ENCODE results near the gene RTCA.
"Not testable (repeated sequence)": the region's sequence is repeated elsewhere in the genome, so short reads cannot be mapped to it uniquely, and the experiment has no call there.

Gene RTCA

DNA sequence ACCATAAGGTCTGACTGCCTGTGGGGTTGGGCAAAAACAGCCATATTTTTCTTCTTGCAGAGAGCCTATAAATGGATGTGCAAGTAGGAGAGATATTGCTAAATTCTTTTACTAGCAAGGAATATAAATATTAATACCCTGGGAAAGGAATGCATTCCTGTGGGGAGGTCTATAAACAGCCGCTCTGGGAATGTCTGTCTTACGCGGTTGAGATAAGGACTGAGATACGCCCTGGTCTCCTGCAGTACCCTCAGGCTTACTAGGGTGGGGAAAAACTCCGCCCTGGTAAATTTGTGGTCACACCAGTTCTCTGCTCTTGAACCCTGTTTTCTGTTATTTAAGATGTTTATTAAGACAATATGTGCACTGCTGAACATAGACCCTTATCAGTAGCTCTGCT lies 1.9 kb upstream of the RTCA start:
- DNase-seq = not testable (repeated sequence)

DNA sequence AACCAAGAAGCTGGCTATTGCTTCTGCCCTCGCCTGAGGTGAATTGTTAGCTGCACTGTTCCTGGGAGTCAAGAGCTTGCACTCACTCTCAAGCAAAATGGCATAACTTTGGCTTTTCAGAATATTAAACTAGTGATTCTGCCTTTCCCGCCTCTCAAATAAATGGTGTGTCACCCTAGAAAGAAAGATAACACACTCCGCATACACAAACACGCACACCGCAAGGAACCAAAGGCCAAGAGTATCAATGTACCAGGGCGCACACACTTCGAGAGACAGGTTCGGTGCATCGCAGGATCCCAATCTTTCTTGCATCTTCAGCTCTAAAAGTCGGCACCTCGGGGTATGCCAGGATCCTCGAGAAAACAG lies 470 bp upstream of the RTCA start:
- DNase-seq = no peak

DNA sequence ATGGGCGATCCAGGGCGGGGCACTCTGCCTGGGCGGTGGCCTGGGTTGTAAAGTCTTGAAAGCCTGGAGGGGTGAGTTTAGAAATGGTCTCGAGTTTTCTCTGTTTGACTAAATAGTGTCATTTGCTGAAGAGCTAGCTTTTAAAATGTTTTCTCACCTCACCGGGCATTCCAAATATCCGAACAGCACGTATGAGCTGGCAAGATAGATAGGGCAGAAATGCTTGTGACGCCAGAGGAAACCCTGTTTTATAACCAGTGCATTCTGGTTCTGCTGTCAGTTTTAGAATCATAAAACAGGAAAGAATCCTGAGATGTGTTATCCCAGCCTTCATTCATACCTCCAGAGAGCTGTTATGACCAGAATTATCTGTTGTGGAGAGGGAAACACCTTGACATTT lies 725 bp downstream of the RTCA start:
- no peak for DNase-seq

DNA sequence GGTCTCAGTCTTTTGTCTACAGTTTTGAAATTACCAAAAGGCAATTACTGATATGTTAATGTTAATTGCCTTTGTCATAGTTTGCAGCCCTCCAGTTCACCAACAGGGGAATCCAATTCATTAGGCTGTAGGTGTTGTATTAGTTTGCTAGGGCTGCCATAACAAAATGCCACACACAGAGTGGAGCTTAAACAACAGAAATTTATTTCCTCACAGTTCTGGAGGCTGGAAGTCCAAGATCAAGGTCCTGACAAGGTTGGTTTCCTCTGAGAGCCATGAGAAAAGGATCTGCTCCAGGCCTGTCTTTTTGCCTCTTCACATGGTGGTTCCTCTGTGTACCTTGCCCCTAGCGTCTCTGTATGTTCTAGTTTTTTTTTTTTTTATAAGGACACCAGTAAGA lies 1.3 kb downstream of the RTCA start:
- no peak for DNase-seq

DNA sequence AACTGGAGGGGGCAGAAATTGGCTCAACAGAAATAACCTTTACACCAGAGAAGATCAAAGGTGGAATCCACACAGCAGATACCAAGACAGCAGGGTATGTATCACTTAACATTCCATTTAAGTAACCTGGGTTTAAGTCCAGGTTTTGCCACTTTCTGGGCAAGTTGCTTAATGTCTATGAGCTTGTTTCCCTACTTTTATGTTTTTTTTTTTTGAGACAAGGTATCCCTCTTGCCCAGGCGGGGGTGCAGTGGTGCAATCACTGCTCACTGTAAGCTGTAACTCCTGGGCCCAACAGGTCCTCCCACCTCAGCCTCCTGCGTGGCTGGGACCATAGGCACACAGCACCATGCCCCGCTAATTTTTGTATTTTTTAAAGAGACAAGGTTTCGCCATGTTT lies 2.2 kb downstream of the RTCA start:
- DNase-seq = no peak

DNA sequence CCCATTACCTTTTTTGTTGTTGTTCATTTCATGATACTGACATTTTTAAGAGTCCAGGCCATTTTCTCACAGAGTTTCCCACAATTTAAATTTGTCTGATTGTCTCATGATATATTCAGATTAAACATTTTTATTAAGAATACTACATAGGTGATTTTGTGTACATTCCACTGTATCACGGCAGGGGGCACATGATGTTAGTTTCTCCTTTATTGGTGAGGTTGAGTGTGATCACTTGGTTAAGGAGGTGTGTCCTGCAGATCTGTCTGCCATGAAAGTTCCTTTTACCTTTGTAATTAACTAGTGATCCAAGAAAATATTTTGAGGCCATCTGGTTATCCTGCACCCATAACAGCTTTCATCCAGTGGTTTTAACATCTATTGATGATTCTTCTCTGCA lies 11.8 kb downstream of the RTCA start:
- peak; percentile 12 to 62 for DNase-seq

DNA sequence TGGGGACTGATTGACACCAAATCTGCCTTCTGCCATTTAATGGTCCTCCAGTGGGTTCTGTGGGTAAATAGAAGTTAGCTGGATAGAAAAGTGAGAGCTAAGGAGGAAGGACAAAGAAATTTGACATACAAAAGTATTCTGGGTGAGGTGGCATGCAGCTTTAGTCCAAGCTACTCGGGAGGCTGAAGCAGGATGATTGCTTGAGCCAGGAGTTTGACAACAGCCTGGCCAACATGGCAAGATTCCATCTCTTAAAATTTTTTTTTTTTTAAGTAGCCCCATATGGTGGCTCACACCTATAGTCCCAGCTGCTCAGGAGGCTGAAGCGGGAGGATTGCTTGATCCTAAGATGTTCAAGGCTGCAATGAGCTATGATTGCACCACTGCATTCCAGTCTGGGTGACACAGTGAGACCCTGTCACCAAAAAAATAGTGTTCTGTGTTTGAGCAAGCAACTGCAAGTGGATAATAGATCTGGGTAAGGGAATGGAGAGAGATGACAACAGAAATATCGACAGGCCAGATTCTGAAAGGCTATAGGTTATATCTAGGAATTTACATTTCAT lies 13.4 kb downstream of the RTCA start:
- no peak for DNase-seq

DNA sequence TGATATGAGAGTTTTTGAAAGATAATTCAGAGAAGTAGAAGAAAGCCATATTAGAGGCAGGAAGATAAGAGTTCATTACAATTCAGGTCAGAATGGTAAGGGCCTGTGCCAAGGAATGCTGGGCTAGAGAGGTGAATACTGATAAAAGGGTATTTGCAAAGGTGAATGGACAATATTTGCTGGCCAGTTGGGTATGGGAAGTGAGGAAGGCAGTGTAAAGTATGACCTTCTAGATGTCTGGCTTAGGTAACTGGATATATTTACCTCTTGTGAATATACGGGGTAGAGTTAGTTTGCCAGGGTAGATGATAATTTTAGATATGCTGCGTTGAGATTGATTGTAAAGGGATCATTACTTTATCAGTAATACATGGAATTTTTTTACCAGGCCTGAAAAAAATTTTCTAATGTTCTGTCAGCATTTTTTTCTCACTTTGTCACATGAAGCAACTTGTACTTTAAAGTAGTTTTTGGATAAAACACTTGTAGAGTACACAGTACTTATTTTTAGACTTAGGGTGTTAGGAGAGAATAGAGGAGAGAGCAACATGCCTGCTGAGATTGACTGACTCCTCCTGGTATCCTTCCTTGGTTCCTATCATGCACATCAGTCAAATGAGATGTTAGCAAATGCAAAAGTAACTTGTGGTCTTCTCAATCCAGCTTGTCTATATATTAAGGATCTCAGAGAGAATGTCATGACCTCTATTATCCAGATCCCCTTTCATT lies 14.1 kb downstream of the RTCA start:
- DNase-seq = no peak

DNA sequence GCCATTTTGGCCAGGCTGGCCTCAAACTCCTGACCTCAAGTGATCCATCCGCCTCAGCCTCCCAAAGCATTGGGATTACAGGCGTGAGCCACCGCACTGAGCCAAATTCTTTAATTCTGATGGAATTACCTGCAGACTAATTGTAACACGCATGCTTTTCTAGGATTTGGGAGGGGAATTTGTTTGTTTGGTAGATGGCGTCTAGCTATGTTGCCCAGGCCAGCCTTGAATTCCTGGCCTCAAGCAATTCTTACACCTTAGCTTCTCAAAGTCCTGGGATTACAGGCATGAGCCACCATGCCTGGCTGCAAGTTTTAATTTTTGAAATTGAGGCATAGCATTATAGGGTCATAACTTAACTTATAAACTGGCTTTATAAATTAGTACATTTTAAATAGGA lies 18.6 kb downstream of the RTCA start:
- no peak for DNase-seq

DNA sequence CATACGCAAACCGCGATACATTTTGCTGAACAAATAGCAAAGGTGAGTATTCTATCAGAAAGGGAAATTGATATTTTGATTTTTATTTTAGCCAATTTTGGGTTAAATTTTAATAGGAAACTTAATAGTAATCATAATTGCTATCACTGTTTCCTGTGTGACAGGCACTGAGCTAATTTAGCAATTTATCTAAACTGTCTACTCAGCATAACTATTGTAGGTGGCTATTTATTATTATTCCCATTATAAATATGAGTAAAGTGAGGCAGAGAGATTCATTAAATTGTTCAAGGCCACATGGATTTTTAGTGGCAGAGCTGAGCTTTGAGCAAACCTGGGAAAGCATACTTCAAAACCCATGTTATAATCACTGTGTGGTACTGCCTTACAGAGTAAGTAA lies 21.1 kb downstream of the RTCA start:
- no peak for DNase-seq

DNA sequence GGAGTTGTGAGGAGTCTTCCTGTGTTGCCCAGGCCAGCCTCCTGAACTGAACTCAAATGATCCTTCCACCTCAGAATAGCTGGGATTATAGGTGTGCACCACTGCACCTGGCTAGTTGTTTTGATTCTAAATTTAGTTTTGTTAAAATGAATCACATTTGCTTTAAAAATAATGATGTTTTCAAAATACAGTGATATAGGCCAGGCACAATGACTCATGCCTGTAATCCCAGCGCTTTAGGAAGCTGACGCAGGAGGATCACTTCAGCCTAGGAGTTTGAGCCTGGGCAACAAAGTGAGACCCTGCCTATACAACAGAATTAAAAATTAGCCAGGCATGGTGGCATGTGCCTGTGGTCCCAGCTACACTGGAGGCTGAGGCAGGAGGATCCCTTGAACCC lies 24.3 kb downstream of the RTCA start:
- DNase-seq = no peak

DNA sequence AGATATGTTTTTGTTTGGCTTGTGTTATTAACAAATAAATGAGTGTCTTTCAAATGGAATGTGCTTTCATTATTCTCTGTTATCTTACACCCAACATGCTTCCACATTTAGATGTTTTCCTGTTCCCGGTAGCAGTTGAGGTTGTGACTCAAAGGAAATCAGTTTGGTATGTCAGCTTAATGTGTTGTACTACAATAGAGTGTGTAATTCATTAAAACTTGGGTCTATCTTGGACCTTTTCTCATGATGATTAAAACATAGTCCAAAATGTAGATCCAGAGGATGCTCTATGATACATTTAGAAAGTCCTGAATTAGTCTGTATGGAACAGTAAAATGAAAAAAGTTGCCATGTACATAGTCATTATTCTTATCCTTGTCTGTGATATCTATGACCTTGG lies 26.7 kb downstream of the RTCA start:
- no peak for DNase-seq

DNA sequence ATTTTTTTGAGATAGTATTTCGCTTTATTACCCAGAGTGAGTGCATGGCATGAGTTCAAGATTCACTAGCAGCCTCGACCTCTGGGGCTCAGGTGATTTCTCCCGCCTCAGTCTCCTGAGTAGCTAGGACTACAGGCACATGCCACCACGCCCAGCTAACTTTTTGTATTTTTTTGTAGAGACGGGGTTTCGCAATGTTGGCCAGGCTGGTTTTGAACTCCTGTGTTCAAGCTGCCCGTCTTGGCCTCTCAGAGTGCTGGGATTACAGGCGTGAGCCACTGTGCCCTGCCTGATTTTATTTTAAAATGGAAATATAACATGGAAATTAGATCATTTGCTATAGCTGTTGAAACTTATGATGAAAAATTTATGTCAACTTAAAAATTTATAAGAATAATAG lies 30.1 kb downstream of the RTCA start:
- DNase-seq = no peak

DNA sequence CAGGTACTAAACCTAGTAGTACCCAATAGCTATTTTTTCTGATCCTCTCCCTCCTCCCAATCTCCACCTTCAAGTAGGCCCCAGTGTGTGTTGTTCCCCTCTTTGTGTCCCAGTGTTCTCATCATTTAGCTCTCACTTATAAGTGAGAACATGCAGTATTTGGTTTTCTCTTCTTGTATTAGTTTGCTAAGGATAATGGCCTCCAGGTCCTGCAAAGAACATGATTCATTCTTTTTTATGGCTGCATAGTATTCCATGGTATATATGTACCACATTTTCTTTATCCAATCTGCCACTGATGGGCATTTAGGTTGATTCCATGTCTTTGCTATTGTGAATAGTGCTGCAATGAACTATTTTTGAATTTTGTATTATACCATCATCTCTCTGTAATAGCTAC lies 31.0 kb downstream of the RTCA start:
- DNase-seq = not testable (repeated sequence)

DNA sequence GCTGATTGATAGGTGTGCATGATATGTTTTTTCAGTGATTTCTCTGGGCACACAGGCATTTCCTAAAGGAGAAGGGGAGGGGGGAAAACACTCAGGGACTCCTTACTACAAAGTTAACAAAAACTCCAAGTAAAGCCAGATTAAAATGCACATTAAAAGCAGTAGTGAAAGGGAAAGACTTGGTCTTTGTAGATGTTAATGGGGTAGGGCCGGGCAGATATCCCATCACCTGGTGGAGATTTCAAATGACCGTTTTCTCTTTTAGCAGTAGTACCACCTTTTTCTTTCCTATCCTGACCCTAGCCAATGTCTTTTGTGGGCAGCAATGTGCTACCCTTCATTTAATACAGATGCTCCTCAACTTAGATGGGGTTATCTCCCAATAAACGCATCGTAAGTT lies 32.5 kb downstream of the RTCA start:
- DNase-seq = no peak

DNA sequence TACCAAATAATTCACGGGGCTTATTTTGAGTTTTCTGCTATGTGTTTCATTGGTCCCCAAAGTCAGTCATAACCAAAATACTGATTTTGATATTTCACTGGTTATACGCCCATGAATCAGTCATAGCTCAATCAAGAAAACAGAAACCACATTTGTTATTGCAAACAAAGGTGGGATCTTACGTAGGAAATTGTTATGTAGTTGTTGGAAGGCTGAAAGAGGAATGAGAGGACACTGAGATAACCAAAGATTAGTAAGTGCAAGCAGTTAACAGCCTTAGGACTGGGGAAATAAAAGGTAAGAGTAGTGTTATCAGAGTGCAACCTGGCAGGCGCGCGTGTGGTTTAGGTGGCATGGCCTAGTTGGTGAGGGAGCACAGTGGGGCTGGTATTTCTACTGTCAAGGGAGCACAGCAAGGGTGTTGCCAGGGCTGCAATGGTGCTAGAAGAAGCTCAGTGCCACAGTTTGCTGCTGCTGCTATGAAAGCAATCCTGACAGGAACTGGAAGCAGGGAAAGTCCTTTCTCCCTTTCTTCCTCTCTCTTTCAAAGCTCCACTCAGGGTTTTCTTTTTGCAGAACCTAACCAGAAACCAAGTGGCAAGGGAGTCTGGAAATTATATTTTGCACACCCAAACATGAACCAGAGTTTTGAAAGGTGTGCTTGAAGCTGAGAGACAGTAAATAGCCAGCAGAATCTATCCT lies 33.7 kb downstream of the RTCA start:
- no peak for DNase-seq

DNA sequence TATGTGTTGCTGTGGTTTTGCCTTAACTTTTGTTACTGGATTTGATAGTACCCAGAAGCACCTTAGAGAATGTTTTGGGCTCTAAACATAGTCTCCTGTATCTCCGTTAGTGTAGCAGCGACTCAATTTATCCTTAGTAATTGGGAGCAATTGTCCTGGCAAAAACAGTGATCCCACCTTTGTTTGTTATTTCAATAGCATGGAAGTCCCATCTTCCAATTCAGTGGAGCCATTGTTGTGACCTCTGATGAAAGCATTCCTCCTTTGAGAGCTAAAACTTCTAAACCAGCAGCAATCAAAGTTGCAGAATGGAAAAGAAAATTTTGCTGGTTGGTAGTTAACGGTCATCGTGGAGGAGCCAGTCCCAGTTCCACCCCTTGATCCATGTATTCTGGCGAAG lies 34.7 kb downstream of the RTCA start:
- DNase-seq = no peak

DNA sequence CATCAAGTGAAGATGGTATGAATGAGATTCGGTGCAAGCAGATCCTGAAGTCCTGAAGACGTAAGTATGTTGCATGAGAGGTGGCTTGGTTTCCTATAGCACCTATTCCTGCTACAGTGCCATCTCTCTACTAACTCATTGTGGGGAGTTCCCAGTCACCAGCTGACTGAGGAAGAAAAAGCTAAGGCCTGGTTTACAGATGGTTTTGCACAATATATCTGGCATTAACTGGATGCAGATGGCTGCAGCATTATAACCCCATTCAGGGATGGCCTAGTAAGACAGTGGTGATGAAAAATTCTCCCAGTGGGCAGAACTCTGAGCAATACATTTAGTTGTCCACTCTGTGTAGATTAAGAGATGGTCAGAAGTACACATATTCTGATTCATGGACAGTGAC lies 36.7 kb downstream of the RTCA start:
- no peak for DNase-seq

DNA sequence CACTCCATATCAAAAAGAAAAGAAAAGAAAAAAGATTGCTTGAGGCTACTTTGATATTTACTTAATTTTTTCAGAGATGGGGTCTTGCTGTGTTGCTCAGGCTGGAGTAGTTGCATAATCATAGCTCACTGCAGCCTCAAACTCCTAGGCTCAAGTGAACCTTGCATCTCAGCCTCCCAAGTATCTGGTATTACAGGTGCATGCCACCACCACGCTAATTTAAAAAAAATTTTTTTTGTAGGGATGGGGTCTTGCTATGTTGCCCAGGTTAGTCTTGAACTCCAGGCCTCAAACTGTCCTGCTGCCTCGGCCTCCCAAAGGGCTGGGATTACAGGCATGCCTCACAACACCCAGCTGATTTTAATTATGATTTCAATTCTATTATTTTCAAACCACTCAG lies 38.2 kb downstream of the RTCA start:
- no peak for DNase-seq

DNA sequence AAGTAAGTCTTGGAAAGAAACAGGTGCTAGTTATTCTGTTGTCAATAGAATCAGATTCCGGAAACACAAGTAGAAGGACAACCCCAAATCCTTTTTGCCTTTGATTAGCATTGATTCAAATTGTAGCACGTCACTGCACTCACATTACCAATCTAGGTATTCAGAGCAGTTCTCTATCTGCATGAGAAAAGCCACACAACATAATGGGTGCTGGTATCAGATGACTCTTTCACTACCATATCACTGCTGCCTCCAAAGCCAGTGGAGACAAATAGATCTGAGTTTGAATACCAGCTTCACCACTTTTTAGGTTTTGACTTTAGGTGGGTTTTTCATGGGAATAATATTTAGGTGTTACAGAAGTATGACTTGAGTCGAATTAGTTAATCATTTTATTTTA lies 38.9 kb downstream of the RTCA start:
- no peak for DNase-seq

DNA sequence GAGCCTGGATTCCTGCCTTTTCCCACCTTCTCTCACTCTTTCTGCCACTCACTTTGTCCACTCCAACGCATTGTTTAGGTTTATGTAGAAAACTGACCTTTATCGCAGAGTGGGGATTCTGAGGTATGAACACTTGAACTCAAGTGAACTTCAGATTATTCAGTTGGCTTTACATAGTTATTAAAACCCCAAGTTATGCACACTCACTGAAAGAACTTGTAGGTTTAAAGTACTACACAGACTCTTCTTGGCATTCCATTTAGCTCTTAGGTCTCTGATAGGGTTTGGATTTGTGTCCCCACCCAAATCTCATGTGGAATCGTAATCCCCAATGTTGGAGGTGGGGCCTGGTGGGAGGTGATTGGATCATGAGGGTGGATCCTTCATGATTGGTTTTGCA lies 39.9 kb downstream of the RTCA start:
- DNase-seq = no peak

DNA sequence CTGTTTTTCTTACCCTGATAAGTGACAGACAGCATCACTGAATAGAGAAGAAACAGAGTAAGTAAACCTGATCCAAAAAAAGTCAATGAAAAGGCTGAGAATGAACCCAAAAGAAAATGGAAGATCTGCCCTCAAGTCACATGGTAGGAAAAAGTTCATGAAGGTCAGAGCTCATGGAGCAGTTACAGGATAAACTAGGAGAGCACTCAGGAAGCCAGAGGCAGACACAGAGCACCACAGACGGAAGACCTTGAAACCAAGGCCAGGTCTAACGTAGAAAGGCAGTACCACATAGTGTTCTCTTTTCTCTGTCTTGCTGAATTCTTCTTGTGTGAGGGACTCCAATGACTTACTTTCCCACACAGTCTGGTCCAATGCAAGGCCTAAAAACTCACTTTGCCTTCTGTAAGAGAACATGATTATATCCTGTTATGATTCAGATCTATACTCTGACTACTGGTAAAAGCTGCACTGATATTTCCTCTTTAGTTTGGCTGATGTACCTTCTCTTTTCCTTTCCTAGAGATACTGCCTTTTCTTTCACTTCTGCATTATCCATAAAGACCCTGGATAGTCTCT lies 40.8 kb downstream of the RTCA start:
- no peak for DNase-seq

DNA sequence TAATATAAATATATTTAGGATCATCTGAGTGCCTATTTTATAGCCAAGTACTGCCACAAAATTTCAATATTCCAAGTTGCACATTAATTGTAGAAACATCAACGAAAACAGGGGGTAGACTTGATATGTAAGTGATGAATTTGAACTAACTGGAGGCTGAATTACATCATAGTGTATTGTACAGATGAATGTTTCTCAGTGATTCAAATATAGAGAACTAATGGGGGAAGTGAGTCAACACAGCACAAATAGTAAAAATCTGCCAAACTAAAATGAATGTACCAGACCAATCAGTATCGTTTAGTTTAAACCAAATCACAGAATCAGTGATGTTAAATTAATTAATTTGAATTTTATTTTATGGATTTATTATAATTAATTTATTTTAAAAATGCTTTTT lies 42.8 kb downstream of the RTCA start:
- DNase-seq = no peak

DNA sequence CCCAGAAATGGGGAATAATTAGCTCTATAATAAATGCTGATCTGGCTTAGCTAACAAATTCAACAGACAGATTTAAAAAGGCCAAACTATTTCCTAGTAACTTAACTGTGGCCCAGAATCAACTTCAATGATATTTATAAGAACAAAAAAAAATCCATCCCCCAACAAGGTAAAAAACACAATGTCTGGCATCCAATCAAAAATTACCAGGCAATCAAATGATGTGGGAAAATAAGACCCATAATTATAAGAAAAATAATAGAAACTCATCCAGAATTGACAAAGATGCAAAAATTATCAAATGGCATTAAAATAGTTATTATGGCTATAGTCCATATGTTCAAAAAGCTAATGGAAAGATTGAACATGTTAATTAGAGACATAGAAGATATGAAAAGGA lies 43.8 kb downstream of the RTCA start:
- DNase-seq = no peak

Data from CD4-positive, alpha-beta T cell treated with Interferon alpha-2 for 1 hour (primary cell).